ENCODE results near the gene LTBP1.
"Not testable (repeated sequence)": the region's sequence is repeated elsewhere in the genome, so short reads cannot be mapped to it uniquely, and the experiment has no call there.

Gene LTBP1

DNA sequence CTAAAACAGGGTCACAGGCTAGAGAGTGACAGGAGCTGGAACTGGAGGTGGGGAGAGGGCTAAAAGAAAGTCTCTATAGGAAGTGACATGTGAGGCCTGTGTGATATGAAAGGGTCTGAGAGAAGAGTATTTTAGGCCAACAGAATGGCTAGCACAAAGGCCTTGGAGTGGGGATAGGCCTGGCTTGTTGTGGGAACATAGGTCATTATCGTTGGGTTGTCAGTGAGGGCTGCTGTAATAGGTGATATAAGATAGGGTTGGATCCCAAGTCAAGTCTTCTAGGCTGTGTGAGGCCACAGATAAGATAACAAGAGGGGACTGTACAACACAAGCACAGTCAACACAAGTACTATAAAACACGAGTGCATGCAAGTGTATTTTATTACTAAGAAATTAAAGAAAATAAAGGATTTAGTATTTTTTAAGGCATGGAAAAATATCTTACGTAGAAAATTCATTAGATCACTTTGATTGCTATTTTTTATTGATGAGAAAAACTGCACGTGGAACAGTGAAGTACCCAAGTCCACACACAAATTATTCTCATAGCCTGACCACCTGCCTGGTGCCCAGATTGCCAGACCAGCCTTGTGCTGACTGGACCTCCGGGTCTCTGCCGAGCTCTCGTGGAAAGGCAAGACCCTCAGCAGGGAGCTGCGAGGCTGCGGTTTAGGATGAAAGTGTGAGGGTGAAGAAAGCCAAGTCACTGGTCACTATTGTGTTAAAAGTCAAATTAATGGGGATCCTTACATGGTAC is 14.1 kb downstream of the LTBP1 start:
- DNase-seq (ENCODE audit: low read depth) = no peak

DNA sequence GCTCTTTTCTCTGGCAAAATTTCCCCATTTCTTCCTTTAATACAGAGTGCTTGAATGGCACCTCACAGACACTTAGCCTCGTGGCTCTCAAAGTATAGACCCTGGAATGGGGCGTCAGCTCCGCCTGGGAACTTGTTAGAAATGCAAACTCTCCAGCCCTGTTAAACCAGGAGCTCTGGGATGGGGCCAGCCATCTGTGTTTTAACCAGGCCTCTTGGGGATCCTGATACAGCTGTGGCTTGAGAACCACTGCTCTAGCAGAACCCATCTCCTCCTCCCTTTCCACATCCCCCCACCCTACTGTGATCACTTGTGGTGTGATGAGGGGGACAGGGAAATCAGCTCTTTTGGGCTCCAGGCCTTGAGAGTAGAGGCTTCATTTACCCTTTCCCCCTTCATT is 15.9 kb downstream of the LTBP1 start:
- DNase-seq (ENCODE audit: low read depth) = no peak

DNA sequence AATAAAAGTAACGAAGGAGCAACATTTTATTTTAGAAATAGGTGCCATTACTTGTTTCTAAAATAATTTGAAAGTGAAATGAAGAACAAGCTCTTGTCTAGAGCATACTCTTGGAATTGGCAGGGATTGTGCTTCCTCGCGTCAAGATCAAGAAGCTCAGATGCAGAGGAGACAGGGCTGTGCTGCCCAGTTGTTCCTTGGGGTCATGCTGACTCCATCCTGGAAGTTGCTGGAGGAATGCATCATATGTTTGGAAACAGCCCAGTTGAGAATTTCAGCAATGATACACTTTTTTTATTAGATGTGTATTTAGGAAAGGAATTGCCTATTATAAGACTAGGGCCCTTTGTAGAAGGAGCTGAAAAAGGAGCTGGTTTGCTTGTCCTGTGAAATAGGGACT is 17.2 kb downstream of the LTBP1 start:
- peak; percentile 28 for DNase-seq (ENCODE audit: low read depth)

DNA sequence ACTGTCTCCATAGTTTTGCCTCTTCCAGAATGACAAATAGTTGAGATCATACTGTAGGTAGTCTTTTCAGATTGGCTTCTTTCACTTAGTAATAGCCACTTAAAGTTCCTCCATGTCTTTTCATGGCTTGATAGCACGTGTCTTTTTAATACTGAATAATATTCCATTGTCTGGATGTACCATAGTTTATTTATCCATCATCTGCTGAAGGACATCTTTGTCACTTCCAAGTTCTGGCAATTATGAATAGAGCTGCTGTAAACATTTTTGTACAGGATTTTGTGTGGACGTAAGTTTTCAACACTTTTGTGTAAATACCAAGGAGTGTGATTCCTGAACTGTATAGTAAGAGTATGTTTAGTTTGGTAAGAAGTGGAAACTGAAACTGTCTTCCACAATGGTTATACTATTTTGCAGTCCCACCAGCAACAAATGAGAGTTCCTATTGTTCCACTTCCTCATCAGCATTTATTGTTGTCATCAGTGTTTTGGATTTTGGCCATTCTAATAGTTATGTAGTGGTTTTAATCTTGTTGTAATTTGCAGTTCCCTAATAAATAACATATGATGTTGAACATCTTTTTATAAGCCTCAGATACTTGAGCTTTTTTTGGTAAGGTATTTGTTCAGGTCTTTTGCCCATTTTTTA is 18.9 kb downstream of the LTBP1 start:
- no peak for DNase-seq (ENCODE audit: low read depth)

DNA sequence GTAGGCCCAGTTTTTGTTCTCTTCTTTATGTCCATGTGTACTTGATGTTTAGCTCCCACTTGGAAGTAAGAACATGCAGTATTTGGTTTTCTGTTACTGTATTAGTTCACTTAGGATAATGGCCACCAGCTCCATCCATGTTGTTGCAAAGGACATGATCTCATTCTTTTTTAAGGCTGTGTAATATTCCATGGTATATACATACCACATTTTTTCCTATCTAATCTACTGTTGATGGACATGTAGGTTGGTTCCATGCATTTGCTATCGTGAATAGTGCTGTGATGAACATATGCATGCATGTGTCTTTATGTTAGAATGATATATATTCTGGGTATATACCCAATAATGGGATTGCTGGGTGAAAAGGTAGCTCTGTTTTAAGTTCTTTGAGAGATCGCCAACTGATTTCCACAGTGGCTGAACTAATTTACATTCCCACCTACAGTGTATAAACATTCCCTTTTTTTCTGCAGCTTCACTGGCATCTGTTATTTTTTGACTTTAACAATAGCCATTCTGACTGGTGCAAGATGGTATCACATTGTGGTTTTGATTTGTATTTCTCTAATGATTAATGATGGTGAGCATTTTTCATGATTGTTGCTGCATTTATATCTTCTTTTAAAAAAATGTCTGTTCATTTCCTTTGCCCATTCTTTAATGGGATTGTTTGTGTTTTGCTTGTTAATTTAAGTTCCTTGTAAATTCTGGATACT is 22.9 kb downstream of the LTBP1 start:
- DNase-seq (ENCODE audit: low read depth) = no peak

DNA sequence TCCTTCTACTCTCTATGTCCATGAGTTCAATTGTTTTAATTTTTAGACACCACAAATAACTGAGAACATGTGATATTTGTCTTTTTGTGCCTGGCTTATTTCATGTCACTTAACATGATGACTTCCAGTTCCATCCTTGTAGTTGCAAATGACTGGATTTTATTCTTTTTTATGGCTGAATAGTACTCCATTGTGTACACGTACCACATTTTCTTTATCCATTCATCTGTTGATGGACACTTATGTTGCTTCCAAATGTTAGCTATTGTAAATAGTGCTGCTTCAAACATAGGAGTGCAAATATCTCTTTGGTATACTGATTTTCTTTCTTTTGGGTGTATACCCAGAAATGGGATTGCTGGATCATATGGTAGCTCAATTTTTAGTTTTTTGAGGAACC is 27.0 kb downstream of the LTBP1 start:
- not testable (repeated sequence) for DNase-seq (ENCODE audit: low read depth)

DNA sequence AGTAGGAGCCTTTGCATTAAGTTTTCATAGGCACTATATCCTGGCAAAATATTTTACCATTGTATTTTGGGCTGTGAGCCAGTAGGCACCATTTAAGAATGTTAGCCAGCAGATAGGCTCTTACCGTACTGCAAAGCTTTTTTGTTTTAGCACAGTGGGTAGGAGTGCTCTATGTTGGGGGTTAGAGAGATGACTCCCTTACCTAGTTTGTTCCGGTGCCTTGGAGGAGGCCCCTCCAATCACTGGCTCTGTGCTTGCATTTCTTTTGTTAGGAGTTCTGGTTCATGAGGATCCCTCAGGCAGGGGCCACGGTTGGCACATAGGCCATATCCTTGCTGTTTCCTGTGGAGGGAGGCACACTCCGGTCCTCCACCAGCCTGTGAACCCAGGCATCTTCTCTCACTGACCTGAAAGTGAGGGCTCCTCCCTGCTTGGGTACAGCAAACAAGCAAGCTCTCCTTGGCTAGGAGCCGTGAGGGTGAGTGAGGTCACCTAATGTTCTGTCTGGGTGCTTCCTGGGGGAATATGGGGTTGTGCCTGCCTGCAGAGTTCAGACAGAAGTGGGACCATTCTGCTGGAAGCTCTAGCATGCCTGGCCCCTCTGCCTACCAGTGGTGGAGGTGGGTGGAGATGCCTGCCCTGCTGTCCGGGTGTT is 29.8 kb downstream of the LTBP1 start:
- DNase-seq (ENCODE audit: low read depth) = no peak

DNA sequence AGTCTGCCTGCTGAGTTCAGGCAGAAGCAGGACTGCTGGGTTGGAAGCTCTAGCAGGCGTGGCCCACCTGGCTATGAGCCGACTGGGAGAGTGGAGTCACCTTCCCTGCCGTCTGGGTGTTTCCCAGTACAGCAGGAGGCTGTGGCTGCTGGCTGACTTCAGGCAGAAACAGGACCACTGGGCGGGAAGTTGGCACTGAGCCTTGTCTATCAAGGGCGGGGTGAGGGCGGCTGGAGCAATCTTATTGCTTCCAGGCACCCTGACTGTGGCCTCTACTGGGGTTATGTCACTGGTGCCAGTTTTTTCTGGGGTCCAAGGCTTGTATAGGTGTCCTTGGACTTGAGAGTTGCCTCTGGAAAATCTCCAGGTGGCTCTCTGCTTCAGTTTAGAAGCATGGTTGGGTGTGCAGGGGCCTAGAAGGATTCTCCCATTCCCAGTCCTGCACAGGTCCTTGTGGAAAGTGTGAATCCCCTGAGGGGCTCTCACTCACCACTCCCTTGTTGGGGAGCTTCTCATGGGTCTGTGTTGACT is 30.5 kb downstream of the LTBP1 start:
- no peak for DNase-seq (ENCODE audit: low read depth)

DNA sequence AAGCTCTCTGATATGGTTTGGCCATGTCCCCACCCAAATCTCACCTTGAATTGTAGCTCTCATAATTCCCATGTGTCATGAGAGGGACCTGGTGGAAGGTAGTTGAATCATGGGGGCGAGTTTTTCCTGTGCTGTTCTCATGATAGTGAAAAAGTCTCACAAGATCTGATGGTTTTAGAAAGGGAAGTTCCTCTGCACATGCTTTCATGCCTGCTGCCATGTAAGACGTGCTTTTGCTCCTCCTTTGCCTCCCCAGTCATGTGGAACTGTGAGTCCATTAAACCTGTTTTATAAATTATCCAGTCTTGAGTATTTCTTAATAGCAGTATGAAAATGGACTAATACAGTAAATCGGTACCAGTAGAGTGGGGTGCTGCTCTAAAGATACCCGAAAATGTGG is 34.9 kb downstream of the LTBP1 start:
- no peak for DNase-seq (ENCODE audit: low read depth)

DNA sequence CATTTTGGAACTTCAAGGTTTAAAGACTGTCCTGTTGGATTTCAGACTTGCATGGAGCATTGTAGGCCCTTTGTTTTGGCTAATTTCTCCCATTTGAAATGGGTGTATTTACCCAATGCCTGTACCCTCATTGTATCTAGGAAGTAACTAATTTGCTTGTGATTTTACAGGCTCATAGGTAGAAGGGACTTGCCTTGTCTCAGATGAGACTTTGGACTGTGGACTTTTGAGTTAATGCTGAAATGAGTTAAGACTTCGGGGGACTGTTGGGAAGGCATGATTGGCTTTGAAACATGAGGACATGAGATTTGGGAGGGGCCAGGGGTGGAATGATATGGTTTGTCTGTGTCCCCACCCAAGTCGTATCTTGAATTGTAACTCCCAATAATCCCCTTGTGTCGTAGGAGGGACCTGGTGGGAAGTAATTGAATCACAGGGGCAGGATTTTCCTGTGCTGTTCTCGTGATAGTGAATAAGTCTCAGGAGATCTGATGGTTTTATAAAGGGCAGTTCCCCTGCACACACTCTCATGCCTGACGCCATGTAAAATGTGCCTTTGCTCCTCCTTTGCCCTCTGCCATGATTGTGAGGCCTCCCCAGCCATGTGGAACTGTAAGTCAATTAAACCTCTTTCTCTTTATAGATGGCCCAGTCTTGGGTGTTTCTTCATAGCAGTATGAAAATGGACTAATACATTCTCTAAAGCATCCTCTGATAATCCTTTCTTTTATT is 36.6 kb downstream of the LTBP1 start:
- not testable (repeated sequence) for DNase-seq (ENCODE audit: low read depth)

DNA sequence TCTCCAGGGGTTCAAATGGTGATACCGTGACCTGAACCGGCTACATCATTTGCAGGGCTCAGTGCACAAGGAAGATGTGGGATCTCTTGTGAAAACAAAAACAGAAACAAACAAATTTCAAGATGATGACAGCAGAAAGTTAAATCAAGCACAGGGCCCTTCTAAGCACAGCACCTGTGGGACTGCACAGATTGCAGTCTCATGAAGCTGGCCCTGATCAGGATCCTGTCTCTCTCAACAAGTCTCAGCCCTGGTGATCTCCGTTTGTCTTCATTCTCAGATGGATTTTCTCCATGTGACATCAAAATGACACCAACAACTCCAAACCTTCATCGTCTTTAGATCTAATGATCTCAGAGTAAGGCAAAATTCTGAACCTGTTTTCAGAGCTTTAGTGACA is 39.7 kb downstream of the LTBP1 start:
- no peak for DNase-seq (ENCODE audit: low read depth)

DNA sequence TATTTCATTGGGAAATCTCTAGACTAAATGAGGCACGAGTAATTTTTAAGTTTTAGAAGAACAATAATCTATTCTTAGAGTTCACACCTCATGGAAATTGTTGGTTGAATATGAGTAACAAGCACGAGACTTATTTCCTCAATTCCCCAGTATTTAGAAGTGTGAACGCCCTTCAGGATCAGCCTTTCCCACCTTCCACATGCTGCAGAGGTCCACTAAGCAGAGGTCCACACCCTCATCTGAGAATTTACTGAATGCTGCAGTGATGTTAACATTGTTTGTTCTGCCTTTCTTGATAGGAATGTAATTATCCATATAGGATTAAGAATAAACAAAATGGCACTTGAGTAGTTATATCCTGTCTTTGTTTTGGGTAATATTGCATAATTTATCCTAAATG is 41.8 kb downstream of the LTBP1 start:
- DNase-seq (ENCODE audit: low read depth) = no peak

DNA sequence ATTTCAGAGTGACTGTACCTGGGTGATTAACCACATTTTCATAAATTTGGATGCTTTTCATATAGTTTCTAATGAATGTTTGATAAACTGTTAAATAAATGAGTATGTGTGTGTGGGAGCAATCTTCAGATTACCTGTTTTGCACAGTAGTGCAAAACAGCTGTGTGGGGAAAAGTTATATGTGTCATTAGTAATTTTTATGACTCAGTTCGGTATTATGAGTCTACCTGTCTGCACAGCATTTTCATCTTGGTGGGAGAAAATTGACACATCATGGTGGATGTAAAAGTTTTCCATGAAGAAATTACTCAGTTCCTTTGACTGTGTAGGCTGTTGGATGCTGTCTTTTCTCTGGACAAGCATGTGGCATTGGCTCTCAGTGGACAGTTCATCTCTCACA is 43.8 kb downstream of the LTBP1 start:
- no peak for DNase-seq (ENCODE audit: low read depth)

DNA sequence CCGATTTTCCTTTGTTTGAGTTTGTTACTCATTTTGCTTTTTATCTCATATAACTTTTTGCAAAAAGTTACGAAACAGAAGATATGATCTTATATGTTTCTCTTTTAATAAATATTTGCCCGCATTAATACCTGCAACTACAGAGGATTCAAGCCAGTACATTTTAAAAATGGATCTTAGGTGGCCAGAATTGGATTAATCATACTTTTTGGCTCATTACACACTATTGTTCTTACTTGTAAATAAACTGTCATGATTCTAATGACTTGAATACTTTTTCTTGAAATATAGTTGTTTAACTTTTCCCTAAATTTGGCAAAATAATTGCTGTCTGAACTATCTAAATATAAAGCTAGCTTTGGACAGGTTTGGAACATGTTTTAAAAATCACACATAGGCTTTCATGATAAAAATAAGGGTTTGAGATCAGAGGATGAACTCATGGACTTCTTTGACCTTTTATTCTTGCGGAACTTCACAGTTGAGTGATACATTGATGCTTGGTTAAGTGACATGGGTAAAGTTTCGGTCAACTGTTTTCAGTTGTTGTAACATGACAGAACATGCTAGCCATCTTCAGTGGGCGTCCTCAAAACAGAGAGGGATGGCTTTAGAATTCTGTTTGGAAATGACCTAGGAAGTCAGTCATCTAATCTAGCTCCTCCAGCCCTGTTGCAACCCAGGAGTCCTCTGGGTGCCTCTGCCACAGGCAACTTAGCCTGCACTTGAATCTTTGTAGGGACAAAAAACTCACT is 44.5 kb downstream of the LTBP1 start:
- no peak for DNase-seq (ENCODE audit: low read depth)

DNA sequence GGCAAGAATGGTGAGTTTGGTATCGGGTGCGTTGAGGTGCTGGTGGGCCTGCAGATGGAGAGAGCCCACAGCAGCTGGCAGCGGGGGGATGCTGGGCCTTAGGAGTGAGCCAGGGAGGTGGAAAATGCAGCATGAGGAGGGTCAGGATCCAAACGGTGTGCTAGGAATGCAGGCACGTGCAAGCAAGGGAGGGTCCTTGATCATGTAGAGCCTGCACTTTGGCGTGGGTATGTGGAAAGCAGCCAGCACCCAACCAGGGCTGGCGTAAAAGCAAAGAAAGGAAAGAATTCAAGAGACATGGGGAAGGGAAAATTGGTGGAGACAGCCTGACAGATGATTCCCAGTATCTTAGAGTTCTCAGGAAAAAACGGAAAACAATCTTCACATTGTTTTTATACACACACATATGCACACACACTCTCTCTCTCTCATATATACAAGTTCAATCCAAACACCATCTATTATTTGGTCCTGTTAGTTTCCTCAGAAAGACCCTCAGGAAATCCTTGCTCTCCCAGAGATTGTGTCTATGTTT is 46.3 kb downstream of the LTBP1 start:
- no peak for DNase-seq (ENCODE audit: low read depth)

DNA sequence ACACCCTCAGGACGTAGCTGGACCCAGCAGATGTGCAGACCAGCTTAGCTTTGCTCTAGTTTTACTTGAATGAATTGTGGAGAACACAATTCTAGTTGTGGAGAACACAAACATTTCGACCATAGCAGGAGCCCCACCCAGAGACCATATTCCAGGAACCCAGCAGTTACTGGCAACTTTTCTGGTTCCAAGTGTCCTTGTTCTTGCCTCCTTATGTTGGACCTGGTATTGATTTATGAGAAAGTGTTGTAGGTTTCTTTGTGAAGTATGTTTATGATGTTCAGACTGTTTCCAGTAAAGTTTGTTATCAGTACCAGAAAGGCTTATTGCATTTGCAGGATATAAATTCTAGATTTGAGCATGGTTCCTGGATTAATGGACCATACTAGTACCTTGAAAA is 51.0 kb downstream of the LTBP1 start:
- DNase-seq (ENCODE audit: low read depth) = no peak

DNA sequence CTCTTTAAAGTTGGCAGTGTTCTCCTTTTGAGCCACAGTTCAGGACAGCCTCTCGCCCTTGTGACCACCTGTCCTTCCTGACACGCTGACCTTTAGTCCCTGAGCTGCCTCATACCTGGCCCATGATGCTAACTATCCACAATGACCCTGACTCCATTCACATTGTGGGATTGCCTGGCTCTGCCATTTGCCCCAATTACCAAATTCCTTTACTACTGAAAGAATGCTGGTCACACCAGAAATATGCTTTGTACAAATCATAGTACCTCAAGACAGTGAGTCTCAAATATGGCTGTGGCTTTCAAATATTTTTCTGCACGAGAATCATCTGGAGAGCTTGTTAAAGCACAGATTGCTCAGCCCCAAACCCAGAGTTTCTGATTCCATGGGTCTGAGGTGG is 54.2 kb downstream of the LTBP1 start:
- no peak for DNase-seq (ENCODE audit: low read depth)

DNA sequence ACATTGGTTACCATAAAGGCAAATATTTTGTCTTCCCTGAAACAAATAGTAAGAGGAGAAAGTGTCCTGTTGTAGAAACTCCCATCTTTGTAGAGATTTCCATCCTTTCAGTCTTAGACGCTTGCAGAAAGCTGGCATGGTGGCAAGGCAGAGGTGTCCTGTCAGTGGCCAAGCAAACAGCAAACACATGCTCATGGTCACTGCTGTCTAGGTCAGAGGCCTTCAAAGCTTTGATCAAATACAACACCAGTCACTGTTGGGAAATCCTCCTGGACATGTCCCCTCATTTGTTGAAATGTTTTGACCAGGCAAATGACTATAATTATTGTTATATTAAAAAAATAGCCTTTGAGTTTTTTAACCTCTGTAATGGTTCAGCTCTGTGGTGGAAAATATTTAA is 55.1 kb downstream of the LTBP1 start:
- DNase-seq (ENCODE audit: low read depth) = no peak

DNA sequence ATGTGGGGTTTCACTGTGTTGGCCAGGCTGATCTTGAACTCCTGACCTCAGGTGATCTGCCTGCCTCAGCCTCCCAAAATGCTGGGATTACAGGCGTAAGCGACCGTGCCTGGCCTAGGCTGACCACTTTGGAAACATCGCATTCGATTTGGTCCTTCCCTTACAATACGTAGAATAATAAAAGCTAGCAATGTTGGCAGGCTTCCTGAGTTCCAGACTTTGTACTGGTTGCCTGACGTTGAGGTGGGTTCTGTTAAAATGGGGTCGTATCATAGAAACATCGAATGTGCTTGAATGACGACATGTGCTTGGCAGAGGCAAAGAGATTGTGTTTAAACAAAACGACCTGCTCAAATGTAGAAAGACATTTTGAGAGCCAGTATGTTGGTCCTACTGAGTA is 56.1 kb downstream of the LTBP1 start:
- no peak for DNase-seq (ENCODE audit: low read depth)

DNA sequence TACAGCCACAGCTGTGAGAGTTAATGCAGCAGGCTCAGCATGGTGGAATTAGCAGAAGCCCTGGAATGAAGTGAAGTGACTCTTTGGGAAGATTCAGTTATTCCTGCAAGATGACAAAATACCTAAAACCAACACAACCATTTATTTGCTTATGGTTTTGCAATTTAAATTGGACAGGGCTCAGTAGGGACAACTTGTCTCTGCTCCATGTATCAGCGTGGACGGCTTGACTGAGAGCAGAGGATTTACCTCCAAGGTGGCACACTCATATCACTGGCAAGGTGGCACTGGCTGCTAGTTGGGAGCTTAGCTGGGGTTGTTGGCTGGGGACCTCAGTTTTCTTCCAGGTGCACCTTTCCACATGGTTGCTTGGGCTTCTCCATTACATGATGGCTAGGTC is 58.3 kb downstream of the LTBP1 start:
- DNase-seq (ENCODE audit: low read depth) = no peak

DNA sequence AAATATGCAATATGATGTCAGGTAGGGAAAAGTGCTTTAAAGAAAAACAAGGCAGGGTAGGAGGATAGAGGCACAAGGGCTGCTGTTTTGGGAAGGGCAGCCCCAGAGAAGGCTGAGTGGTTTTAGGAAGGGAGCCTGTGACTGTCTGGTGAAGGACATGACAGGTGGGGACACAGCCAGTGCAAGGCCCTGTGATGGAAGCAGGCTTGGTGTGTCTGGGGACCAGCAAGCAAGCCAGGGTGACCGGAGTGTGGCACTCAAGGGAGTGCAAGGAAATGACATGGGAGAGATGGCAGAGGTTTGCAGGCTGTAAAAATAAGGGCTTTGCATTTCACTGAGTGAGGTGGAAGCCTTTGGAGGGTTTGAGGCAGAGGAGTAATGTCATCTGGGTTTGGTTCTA is 62.0 kb downstream of the LTBP1 start:
- DNase-seq (ENCODE audit: low read depth) = no peak

Data from fibroblast of the conjunctiva (primary cell).